AG20443 (cell line): ENCODE results near the gene TICAM1.

Experiments
- DNase-seq: peaks from one replicate; pipeline ENCODE4 v3.0.0; 2012; ENCODE audit warnings: low spot score, mixed read lengths

TICAM1 gene

GRCh38 chr19:4768934-4769777 lies 62.4 kb downstream of the TICAM1 start:
- peak; percentile 92 for DNase-seq
